SH-SY5Y (cell line): ENCODE results near the gene NAA16.

Experiments used
- GATA2 ChIP-seq: IDR thresholded peaks from 2 replicates; pipeline ENCODE4 v1.6.1; 2011; ENCODE audit warnings: mild to moderate bottlenecking, low read depth, low read length
- GATA3 ChIP-seq: IDR thresholded peaks from 2 replicates; pipeline ENCODE4 v1.6.1; 2011; ENCODE audit warnings: low read depth, mild to moderate bottlenecking, low read length, moderate library complexity

Gene NAA16

GRCh38 chr13:41317243-41317642 is 6.2 kb downstream of the NAA16 start:
- TF ChIP-seq GATA3 (no peak), GATA2 (no peak)

GRCh38 chr13:41325752-41326151 is 14.7 kb downstream of the NAA16 start:
- no peak for TF ChIP-seq GATA2
- TF ChIP-seq GATA3, result no peak

GRCh38 chr13:41326661-41327060 is 15.6 kb downstream of the NAA16 start:
- TF ChIP-seq GATA3 (no peak), GATA2 (no peak)

- TF ChIP-seq GATA3 (no peak), GATA2 (no peak)
Measured at GRCh38 chr13:41327994-41328790, 17.1 kb downstream of the NAA16 start.

GRCh38 chr13:41332829-41333228 is 21.8 kb downstream of the NAA16 start:
- TF ChIP-seq GATA2 (no peak), GATA3 (no peak)

DNA sequence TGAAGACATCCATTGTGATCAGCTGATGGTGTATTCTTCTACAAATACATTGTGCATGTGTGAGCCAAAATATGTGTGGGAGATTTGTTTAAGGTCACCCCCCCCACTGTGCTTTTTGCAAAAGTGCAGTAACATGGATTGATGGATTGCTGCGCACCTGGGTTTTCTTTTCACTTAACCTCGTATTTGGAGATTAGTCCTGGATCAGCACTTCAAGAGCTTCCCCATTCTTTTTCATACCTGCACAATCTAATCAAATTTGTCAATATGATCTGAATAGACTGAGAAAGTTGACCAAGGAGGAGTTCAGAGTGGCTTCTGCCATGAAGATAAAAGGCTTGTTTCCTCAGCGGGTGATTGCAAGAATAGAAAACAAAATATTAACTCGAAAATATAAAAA is 23.7 kb downstream of the NAA16 start:
- TF ChIP-seq GATA2 (no peak), GATA3 (no peak)

GRCh38 chr13:41344358-41344757 is 33.3 kb downstream of the NAA16 start:
- no peak for TF ChIP-seq GATA3

GRCh38 chr13:41345165-41345913 is 34.3 kb downstream of the NAA16 start:
- TF ChIP-seq GATA2 (no peak), GATA3 (no peak)

- TF ChIP-seq GATA3 (no peak), GATA2 (no peak)
Measured at GRCh38 chr13:41345914-41346589, 35.0 kb downstream of the NAA16 start.

GRCh38 chr13:41352935-41353840 is 42.1 kb downstream of the NAA16 start:
- no peak for TF ChIP-seq GATA2
- no peak for TF ChIP-seq GATA3

DNA sequence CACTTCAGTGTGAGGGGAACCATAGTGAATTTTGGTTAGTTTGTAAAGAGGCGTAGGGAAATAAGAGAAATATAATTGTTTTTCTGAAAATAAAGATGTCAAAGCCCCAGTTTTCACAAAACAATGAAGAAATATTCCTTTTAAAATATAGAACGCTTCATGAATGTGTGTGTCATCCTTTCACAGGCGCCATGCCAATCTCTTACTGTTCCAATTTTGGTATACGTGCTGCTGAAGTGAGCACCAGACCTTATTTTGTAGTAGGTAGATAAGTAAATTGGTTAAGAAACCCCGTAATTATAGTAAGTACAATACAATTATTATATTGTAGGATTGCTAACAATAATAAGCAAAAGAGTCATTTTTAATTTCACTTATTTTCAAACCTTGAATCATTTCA is 43.3 kb downstream of the NAA16 start:
- no peak for TF ChIP-seq GATA3

DNA sequence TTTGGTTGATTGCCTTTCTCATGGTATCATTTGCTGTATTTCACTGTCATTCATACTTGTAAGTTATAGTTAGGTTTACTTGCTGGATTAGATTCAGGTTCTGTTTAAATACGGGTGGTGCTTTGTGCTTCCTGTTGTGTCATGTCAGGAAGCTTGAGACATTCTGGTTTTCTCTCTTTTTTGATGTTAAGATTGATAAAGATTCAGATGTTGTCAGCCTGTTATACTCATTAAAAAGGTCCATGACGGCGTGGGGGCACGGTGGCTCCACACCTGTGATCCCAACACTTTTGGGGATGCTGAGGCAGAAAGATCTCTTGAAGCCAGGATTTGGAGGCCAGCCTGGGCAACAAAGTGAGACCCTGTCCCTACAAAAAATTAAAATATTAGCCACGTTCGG is 45.7 kb downstream of the NAA16 start:
- TF ChIP-seq GATA2, result no peak
- TF ChIP-seq GATA3, result no peak

GRCh38 chr13:41361491-41361890 is 50.4 kb downstream of the NAA16 start:
- TF ChIP-seq GATA2 (peak; percentile 14; the same call in 1 of the 2 replicates), GATA3 (no peak; the same call in 1 of the 2 replicates)

DNA sequence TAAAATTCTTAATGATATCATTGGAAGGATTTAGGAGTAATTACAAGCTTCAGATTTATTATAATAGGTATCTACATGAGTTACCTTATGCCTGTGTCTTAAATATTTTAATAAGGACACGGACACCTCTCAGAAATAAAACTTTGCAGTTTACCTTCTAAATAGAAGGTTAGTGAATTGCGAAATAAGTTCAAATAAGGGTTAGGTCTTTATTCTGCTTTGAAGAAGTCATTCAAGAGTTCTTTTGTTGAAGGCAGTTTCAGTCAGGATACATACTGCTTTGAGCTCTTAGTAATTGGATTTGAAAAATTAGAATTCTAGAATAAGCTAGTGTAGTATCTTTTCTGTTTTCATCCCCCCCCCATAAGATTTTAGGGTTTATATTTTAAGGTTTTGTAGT is 53.0 kb downstream of the NAA16 start:
- no peak for TF ChIP-seq GATA2
- no peak for TF ChIP-seq GATA3
